ENCODE measurements around the gene ZNF662.

The ZNF662 gene

GRCh38 chr3:42887084-42887483 is 18.9 kb upstream of the ZNF662 start:
- no peak for DNase-seq (ENCODE audit: low spot score)

DNA sequence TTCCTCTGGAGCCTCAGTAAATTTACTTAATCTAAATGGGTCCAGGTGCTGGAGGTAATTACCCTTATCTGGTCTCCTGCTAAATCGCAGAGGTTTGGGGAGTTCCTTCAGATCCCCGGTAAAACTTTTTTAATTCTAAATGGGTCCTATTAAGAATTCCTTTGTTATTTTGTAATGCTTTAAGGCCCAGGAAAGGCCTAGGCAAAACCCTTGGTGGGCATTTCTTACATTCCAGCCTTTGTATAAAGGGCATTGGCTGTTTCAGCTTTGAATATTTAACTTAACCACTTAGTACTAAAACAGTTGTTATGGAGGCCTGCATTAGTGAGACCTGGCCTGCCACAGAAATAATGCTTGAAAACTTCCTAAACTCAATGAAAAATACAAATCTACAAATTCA is 14.9 kb upstream of the ZNF662 start:
- no peak for DNase-seq (ENCODE audit: low spot score)

DNA sequence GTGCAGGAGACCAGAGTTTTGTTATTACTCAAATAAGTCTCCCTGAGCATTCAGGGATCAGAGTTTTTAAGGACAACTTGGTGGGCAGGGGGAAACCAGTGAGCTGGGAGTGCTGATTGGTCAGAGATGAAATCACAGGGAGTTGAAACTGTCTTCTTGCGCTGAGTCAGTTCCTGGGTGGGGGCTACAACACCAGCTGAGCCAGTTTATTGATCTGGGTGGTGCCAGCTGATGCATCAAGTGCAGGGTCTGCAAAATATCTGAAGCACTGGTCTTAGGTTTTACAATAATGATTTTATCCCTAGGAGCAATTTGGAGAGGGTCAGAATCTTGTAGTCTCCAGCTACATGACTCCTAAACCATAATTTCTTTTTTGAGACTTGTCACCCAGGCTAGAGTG is 13.8 kb upstream of the ZNF662 start:
- DNase-seq (ENCODE audit: low spot score): no peak

DNA sequence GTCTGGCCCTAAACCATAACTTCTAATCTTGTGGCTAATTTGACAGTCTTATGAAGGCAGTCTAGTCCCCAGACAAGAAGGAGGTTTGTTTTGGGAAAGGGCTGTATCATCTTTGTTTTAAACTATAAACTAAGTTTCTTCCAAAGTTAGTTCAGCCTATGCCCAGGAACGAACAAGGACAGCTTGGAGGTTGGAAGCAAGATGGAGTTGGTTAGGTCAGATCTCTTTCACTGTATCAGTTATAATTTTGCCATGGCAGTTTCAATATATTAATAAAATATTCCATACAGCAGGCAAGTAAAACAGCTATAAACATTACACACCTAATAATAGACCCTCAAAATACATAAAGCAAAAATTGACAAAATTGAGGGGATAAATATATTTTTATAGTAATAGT is 13.1 kb upstream of the ZNF662 start:
- no peak for DNase-seq (ENCODE audit: low spot score)

DNA sequence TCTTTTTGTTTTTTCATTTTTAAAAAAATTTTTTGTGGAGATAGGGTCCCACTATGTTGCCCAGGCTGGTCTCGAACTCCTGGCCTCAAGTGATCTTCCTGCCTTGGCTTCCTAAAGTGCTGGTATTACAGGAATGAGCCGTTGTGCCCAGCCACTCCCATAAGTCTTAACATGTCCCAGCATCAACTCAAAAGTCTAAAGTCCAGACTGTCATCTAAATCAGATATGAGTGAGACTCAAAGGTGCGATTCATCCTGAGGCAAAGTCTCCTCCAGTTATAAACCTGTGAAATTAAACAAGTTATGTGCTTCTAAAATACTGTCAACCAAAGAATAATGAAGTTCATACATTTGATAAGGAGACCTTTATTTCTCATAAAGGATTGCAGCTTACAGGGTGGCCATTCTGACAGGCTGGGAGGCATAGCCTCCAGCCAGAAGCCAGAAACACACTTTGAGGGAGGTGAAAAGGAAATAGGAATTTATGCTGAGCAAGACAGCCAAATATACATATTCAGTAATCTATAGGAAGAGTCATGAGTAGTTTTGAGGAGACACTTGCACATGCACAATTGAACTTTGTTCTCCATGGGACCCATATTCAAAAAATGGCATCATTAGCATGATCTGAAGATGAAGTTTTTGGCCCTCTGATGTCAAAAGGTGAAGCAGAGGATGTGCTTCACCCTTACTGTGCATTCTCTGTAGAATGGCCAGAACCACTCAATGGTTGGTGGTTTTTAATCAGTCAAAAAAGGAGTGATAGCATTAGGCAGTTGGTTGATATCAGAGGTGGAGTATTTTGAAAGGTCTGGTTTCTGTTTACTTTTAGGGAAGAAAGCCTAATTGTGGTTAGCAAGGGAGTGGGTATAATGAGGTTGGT is 11.0 kb upstream of the ZNF662 start:
- DNase-seq (ENCODE audit: low spot score): no peak

GRCh38 chr3:42895580-42895868 is 10.4 kb upstream of the ZNF662 start:
- DNase-seq (ENCODE audit: low spot score): no peak

- no peak for DNase-seq (ENCODE audit: low spot score)
These were observed 6.9 kb upstream of the ZNF662 start for GRCh38 chr3:42898896-42899675.

- DNase-seq (ENCODE audit: low spot score): no peak
These were observed 5.5 kb upstream of the ZNF662 start for GRCh38 chr3:42900226-42901072.

DNA sequence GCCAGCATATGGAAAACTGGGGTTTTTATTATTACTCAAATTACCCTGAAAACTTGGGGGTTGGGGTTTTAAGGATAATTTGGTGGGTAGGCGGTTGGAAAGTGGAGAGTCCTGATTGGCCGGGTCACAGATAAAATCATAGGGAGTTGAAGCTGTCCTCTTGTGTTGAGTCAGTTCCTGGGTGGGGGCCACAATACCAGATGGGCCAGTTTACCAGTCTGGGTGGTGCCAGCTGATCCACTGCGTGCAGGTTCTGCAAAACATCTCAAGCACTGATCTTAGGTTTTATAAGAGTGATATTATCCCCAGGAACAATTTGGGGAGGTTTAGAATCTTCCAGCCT is 4.9 kb upstream of the ZNF662 start:
- no peak for DNase-seq (ENCODE audit: low spot score)

- DNase-seq (ENCODE audit: low spot score): no peak
These were observed 3.7 kb upstream of the ZNF662 start for GRCh38 chr3:42902257-42902656.

DNA sequence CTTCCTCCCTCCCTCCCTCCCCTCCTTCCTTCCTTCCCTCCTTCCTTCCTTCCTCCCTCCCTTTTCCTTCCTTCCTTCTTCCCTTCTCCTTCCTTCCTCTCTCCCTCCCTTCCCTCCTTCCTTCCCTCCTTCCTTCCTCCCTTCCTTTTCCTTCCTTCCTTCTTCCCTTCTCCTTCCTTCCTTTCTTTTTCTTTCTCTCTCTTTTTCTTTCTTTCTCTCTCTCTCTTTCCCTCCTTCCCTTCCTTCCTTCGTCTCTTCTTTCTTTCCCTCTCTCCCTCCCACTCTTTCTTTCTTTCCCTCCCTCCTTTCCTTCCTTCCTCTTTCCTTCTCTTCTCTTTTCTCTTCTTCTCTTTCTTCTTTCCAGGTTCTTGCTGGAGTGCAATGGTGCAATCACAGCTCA is 1.9 kb upstream of the ZNF662 start:
- no peak for DNase-seq (ENCODE audit: low spot score)

- no peak for DNase-seq (ENCODE audit: low spot score)
These were observed 237 bp upstream of the ZNF662 start for GRCh38 chr3:42905740-42906069.

DNA sequence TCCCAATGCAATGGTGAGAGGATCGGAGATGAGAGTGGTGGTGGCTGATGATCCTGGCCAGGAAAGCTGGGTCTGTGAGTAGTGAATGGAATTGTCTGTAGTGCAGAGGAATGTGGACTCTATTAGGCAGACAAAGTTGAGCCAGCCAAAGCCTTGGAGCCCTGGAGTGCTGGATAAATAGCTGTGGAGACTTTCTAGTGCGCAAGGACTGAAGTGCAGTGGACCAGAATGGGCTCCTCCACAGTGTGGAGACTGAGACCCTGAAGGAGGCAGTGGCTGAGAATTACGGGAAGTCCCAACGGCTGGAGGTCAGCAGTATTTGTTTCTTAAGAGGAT is 874 bp downstream of the ZNF662 start:
- peak; percentile 14 for DNase-seq (ENCODE audit: low spot score)

GRCh38 chr3:42908675-42909074 is 2.7 kb downstream of the ZNF662 start:
- DNase-seq (ENCODE audit: low spot score): no peak

- DNase-seq (ENCODE audit: low spot score): no peak
These were observed 5.6 kb downstream of the ZNF662 start for GRCh38 chr3:42911551-42911950.

- DNase-seq (ENCODE audit: low spot score): no peak
These were observed 9.0 kb downstream of the ZNF662 start for GRCh38 chr3:42914771-42915515.

DNA sequence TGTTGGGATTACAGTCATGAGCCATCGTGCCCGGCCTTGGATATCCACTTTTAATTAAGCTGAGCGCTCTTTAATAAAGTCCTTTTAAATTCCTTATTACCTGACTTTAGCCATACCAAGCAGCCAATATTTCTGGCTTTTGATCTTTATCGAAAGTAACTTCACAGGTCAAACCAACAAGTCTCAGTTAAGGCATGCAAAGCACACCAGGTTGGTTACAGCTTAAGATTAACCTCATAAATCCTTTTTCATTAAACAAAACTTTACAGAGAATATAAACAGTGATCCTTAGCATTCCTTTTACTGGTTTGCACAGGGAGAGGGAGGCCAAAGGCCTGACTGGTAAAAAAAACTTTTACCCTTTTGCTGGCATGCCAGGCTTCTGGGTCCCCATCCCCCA is 17.7 kb downstream of the ZNF662 start:
- no peak for DNase-seq (ENCODE audit: low spot score)

- DNase-seq (ENCODE audit: low spot score): no peak
These were observed 20.4 kb downstream of the ZNF662 start for GRCh38 chr3:42926310-42926709.

- DNase-seq (ENCODE audit: low spot score): no peak
These were observed 28.2 kb downstream of the ZNF662 start for GRCh38 chr3:42934111-42934510.

GRCh38 chr3:42934910-42935309 is 29.0 kb downstream of the ZNF662 start:
- no peak for DNase-seq (ENCODE audit: low spot score)

- no peak for DNase-seq (ENCODE audit: low spot score)
These were observed 29.5 kb downstream of the ZNF662 start for GRCh38 chr3:42935472-42935871.

All from AG08395 (cell line).